HCT116 (cell line): ENCODE results near the gene RELA. TPM values are rescaled to one million over a fixed set of nuclear protein-coding genes. Genes with fewer than 3 reads are reported as not detected.
A peak's percentile ranks its signal among the peaks of the same experiment; 100 is the strongest.

ENCODE experiments used
- ATAC-seq: fragments of 200-7000 bp; cut with Tn5 transposase; 2 replicates; pipeline ENCODE4 v1.9.1; 2020; ENCODE audit warnings: mild to moderate bottlenecking, moderate library complexity
- BruUV-seq: library from RNA; stranded (reverse); fragments of 400-500 nt; replicated peaks from 2 replicates; lab custom pipeline; 2021; lab: Mats Ljungman, UMichigan
- CTCF ChIA-PET: fragments of 300-600 bp; sonication (Branson Sonifier 250); formaldehyde crosslinking; loops from one replicate; lab custom pipeline; 2021; ENCODE audit warnings: antibody characterized with exemption; lab: Charles Lee
- POLR2A ChIA-PET: fragments of 300-600, 350-600 bp; sonication (Branson Sonifier 250); formaldehyde crosslinking; loops from one replicate; lab custom pipeline; 2021; ENCODE audit warnings: antibody characterized with exemption; lab: Charles Lee
- RAD21 ChIA-PET, 2 experiments: fragments of 300-600 bp; sonication (Branson Sonifier 250); formaldehyde crosslinking; loops; one replicate each; lab custom pipeline; 2023; ENCODE audit warnings: low total read pairs in 2 of 2; ENCODE audit not compliant: uncharacterized antibody in 2 of 2, unreplicated experiment in 2 of 2, low non-redundant PET in 1 of 2; lab: Charles Lee
- DNase-seq: peaks from one replicate; pipeline ENCODE4 v3.0.0-alpha.2; 2010; ENCODE audit warnings: low read depth, low spot score
- H2AFZ ChIP-seq: fragments of 200-600 bp; shearing (Covaris generic), sonication (generic); 2 replicates; pipeline ENCODE4 v1.6.1; 2017; ENCODE audit warnings: low read depth, mixed run types, mixed read lengths, antibody characterized with exemption, low read length; ENCODE audit not compliant: poor library complexity, severe bottlenecking
- H3K27ac ChIP-seq: 2 replicates; pipeline ENCODE4 v1.5.1; 2012; ENCODE audit warnings: low read depth, low read length
- H3K27me3 ChIP-seq: fragments of 200-600 bp; sonication (generic); 2 replicates; pipeline ENCODE4 v1.6.1; 2016; ENCODE audit warnings: mixed run types, low read length, mixed read lengths; ENCODE audit not compliant: insufficient read depth
- H3K36me3 ChIP-seq, 2 experiments: fragments of 200-500 bp in 1 of 2; fragments of 200-600 bp in 1 of 2; sonication (Bioruptor generic) in 1 of 2; sonication (generic) in 1 of 2; 2 replicates each; pipeline versions ENCODE4 v1.5.1 to v1.6.1; 2014 to 2016; ENCODE audit warnings: low read length in 2 of 2, inconsistent platforms in 1 of 2, mixed read lengths in 1 of 2, mixed run types in 1 of 2; ENCODE audit not compliant: insufficient read depth in 2 of 2, control insufficient read depth in 1 of 2
- H3K4me1 ChIP-seq, 2 experiments: fragments of 200-600 bp in 1 of 2; sonication (generic) in 1 of 2; 2 replicates each; pipeline versions ENCODE4 v1.5.1 to v1.6.1; 2012 to 2017; ENCODE audit warnings: low read length in 2 of 2, inconsistent platforms in 1 of 2, mild to moderate bottlenecking in 1 of 2, mixed read lengths in 1 of 2, mixed run types in 1 of 2, moderate library complexity in 1 of 2; ENCODE audit not compliant: insufficient read depth in 2 of 2, control insufficient read depth in 1 of 2
- H3K4me2 ChIP-seq: fragments of 200-600 bp; sonication (generic); 2 replicates; pipeline ENCODE4 v1.6.1; 2017; ENCODE audit warnings: mixed run types, low read length, mixed read lengths
- H3K4me3 ChIP-seq, 2 experiments: fragments of 200-600 bp in 1 of 2; sonication (generic) in 1 of 2; replicated peaks in 1 of 2; 2 replicates each; pipeline ENCODE4 v1.5.1; 2011 to 2016; ENCODE audit warnings: low read length in 2 of 2, control low read depth in 1 of 2, low read depth in 1 of 2, mild to moderate bottlenecking in 1 of 2, mixed read lengths in 1 of 2, mixed run types in 1 of 2
- H3K79me2 ChIP-seq: fragments of 200-600 bp; sonication (generic); 2 replicates; pipeline ENCODE4 v1.6.1; 2017; ENCODE audit warnings: mild to moderate bottlenecking, mixed run types, low read length, moderate library complexity, mixed read lengths; ENCODE audit not compliant: insufficient read depth
- H3K9ac ChIP-seq: fragments of 200-600 bp; sonication (generic); 2 replicates; pipeline ENCODE4 v1.6.1; 2016; ENCODE audit warnings: low read length, mixed read lengths
- H3K9me2 ChIP-seq: fragments of 200-600 bp; sonication (generic), shearing (Covaris generic); 2 replicates; pipeline ENCODE4 v1.6.1; 2017; ENCODE audit warnings: mixed run types, mild to moderate bottlenecking, moderate library complexity; ENCODE audit not compliant: insufficient read depth
- H3K9me3 ChIP-seq, 2 experiments: fragments of 200-500 bp in 1 of 2; fragments of 200-600 bp in 1 of 2; sonication (Bioruptor generic) in 1 of 2; sonication (generic) in 1 of 2; 2 replicates each; pipeline ENCODE4 v1.6.1; 2014 to 2017; ENCODE audit warnings: low read length in 2 of 2, mixed read lengths in 2 of 2, inconsistent platforms in 1 of 2, low read depth in 1 of 2, mild to moderate bottlenecking in 1 of 2, mixed run types in 1 of 2, moderate library complexity in 1 of 2; ENCODE audit not compliant: control insufficient read depth in 1 of 2, insufficient read depth in 1 of 2
- H4K20me1 ChIP-seq: fragments of 200-600 bp; sonication (generic), shearing (Covaris generic); 2 replicates; pipeline ENCODE4 v1.6.1; 2017; ENCODE audit warnings: mixed run types, mild to moderate bottlenecking, moderate library complexity; ENCODE audit not compliant: insufficient read depth
- CBX3 ChIP-seq: IDR thresholded peaks from 2 replicates; pipeline ENCODE4 v1.6.1; 2012; ENCODE audit warnings: low read depth
- CEBPB ChIP-seq: IDR thresholded peaks from 2 replicates; pipeline ENCODE4 v1.6.1; 2012; ENCODE audit warnings: low read depth
- ELF1 ChIP-seq: IDR thresholded peaks from 2 replicates; pipeline ENCODE4 v1.6.1; 2012; ENCODE audit warnings: low read depth, borderline replicate concordance
- EZH2 ChIP-seq: fragments of 200-600 bp; sonication (generic); IDR thresholded peaks from 2 replicates; pipeline ENCODE4 v1.6.1; 2017; ENCODE audit warnings: antibody characterized with exemption, mixed run types
- EZH2phosphoT487 ChIP-seq: fragments of 200-600 bp; IDR thresholded peaks from 2 replicates; pipeline ENCODE4 v1.6.1; 2018; ENCODE audit warnings: antibody characterized with exemption, borderline replicate concordance
- FOSL1 ChIP-seq: IDR thresholded peaks from 2 replicates; pipeline ENCODE4 v1.6.1; 2012; ENCODE audit warnings: low read depth
- JUND ChIP-seq: IDR thresholded peaks from 2 replicates; pipeline ENCODE4 v1.6.1; 2012
- POLR2A ChIP-seq: IDR thresholded peaks from 2 replicates; pipeline ENCODE4 v1.7.0; 2011; ENCODE audit warnings: borderline replicate concordance; ENCODE audit not compliant: insufficient read depth, insufficient read length; ENCODE audit errors: extremely low read depth
- RAD21 ChIP-seq: IDR thresholded peaks from 2 replicates; pipeline ENCODE4 v1.6.1; 2012; ENCODE audit warnings: low read depth, mild to moderate bottlenecking
- SIN3A ChIP-seq: IDR thresholded peaks from 2 replicates; pipeline ENCODE4 v1.6.1; 2012; ENCODE audit warnings: low read depth
- SP1 ChIP-seq: IDR thresholded peaks from 2 replicates; pipeline ENCODE4 v1.6.1; 2012; ENCODE audit warnings: low read depth
- TCF7L2 ChIP-seq: IDR thresholded peaks from 2 replicates; pipeline ENCODE4 v1.7.0; 2011; ENCODE audit warnings: borderline replicate concordance, inconsistent platforms; ENCODE audit not compliant: insufficient read depth, insufficient read length; ENCODE audit errors: extremely low read depth
- YY1 ChIP-seq: IDR thresholded peaks from 2 replicates; pipeline ENCODE4 v1.6.1; 2011; ENCODE audit warnings: low read length, low read depth, moderate library complexity, mild to moderate bottlenecking; ENCODE audit not compliant: insufficient replicate concordance; ENCODE audit errors: extremely low read depth
- ZFX ChIP-seq: fragments of 450-650 bp; IDR thresholded peaks from 2 replicates; pipeline ENCODE4 v1.6.1; 2017
- ZNF274 ChIP-seq: fragments of 200-500 bp; sonication (Bioruptor generic); IDR thresholded peaks from 2 replicates; pipeline ENCODE4 v1.6.1; 2014; ENCODE audit warnings: mild to moderate bottlenecking, low read depth, low read length, inconsistent platforms
- intact Hi-C: fragments of 100-400 bp; cut with micrococcal nuclease; formaldehyde crosslinking; loops from 2 replicates; pipeline ENCODE4 v1.10.0; 2022
- total RNA-seq: library from RNA; stranded (reverse); gene quantifications from one replicate; pipeline ENCODE4 v1.2.1, GENCODE V29; 2021; ENCODE audit not compliant: unreplicated experiment
- TF ChIP-seq, protein P1 (sequence below): IDR thresholded peaks from 2 replicates; pipeline ENCODE4 v1.6.1; 2012
- TF ChIP-seq, protein P2 (sequence below), 3 experiments: fragments of 200-600 bp in 1 of 3; sonication (generic) in 1 of 3; IDR thresholded peaks in 2 of 3; conservative IDR thresholded peaks in 1 of 3; 2 replicates each; pipeline ENCODE4 v1.5.1; 2012 to 2017; ENCODE audit warnings: low read depth in 2 of 3, low read length in 2 of 3, antibody characterized with exemption in 1 of 3, borderline replicate concordance in 1 of 3, control low read depth in 1 of 3, mild to moderate bottlenecking in 1 of 3, mixed read lengths in 1 of 3, mixed run types in 1 of 3, moderate library complexity in 1 of 3; ENCODE audit not compliant: insufficient read depth in 1 of 3

Gene RELA
- total RNA-seq, 1 experiment from 2014 or later, result 78.5 TPM

DNA sequence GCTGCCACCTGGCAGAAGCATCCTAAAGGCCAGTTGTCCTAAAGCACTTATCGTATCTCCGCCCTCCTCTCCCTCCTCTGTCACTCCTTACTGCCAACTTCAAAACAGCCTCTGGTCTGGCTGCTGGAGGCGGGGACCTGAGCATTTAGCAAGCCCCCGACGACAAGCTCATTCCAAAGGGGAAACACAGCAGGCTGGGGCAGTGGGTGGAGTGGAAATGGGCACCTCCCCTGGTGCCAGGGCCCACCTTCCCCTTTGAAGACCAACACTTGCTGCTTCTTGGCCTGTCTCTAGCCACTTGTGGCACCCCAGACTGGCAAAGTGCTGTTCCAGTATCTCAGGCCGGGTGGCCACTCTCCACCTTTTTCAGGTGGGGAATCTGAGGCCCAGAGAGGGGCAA is 52.3 kb downstream of the RELA start (continued):
- TF ChIP-seq, protein P1, sequence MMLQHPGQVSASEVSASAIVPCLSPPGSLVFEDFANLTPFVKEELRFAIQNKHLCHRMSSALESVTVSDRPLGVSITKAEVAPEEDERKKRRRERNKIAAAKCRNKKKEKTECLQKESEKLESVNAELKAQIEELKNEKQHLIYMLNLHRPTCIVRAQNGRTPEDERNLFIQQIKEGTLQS, result no peak
- TF ChIP-seq TCF7L2, result no peak
- TF ChIP-seq SIN3A, result no peak
- TF ChIP-seq, all 23 proteins: peak for 0

DNA sequence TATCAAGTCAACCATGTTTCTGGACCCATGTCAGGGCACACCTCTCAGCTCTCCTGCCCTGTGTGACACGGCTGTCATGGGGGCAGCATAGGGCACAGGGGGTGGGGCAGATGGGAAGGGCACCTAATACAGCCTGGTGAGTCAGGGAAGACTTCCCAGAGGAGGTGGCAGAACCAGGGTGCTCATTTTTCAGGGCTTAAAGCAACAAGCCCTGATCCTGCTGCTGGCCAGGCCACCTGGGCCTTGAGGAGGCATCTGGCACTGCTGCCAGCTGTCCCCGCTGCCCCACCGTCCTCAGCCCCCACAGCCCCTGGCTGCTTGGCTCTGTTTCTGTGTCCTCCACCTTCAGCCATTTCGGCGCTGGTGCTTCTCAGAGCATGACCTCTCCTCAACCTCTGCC is 53.1 kb downstream of the RELA start:
- no peak for ATAC-seq
- intact Hi-C loops, result no loop called here
- POLR2A ChIA-PET, result interaction anchor here (1.1 to 1.4 kb wide), 2 partner anchors 50 to 63 kb away, joined by 3 to 6 read pairs; no protein-coding TSS in a partner anchor

More for the DNA sequence above, 53.1 kb downstream of the RELA start:
- TF ChIP-seq ZNF274, result no peak
- no peak for TF ChIP-seq JUND
- TF ChIP-seq TCF7L2, result no peak
- no peak for TF ChIP-seq CBX3
- TF ChIP-seq YY1, result no peak
- TF ChIP-seq SP1, result no peak
- no peak for TF ChIP-seq ZFX
- TF ChIP-seq SIN3A, result no peak
- no peak for TF ChIP-seq ELF1
- TF ChIP-seq, protein P2, sequence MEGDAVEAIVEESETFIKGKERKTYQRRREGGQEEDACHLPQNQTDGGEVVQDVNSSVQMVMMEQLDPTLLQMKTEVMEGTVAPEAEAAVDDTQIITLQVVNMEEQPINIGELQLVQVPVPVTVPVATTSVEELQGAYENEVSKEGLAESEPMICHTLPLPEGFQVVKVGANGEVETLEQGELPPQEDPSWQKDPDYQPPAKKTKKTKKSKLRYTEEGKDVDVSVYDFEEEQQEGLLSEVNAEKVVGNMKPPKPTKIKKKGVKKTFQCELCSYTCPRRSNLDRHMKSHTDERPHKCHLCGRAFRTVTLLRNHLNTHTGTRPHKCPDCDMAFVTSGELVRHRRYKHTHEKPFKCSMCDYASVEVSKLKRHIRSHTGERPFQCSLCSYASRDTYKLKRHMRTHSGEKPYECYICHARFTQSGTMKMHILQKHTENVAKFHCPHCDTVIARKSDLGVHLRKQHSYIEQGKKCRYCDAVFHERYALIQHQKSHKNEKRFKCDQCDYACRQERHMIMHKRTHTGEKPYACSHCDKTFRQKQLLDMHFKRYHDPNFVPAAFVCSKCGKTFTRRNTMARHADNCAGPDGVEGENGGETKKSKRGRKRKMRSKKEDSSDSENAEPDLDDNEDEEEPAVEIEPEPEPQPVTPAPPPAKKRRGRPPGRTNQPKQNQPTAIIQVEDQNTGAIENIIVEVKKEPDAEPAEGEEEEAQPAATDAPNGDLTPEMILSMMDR (IDR thresholded peaks at IDR 0.05 in 2 of 3, conservative IDR thresholded peaks at IDR 0.05 in 1 of 3; ENCODE audit: borderline replicate concordance in 1 of 3, insufficient read depth in 1 of 3, low read depth in 2 of 3, low read length in 2 of 3), result no peak
- TF ChIP-seq EZH2, result no peak
- no peak for TF ChIP-seq RAD21
- TF ChIP-seq EZH2phosphoT487, result no peak
- TF ChIP-seq FOSL1, result no peak
- TF ChIP-seq CEBPB, result no peak
- no peak for TF ChIP-seq POLR2A
- BruUV-seq, result no TSS peak
- no peak overlapping the region for H2AFZ ChIP-seq
- H3K36me3 ChIP-seq, result peaks cover 11 to 22% of the 10 kb centered on the region in 2 experiments; a peak in 3 of 4 replicates
- no peaks in the 10 kb centered on the region for H3K9me2 ChIP-seq
- no peak overlapping the region for H3K4me3 ChIP-seq
- no peaks in the 10 kb centered on the region for H3K27me3 ChIP-seq
- RAD21 ChIA-PET, result no interaction called here
- peak overlapping the region; percentile 11; the same call in 1 of the 2 replicates for H3K27ac ChIP-seq
- CTCF ChIA-PET, result no interaction called here
- no peaks in the 10 kb centered on the region for H3K9me3 ChIP-seq
- peaks cover 13 to 61% of the 10 kb centered on the region in 2 experiments for H3K4me1 ChIP-seq
- no peak overlapping the region for H3K4me2 ChIP-seq
- H3K9ac ChIP-seq, result no peak overlapping the region
- no peaks in the 10 kb centered on the region for H4K20me1 ChIP-seq
- H3K79me2 ChIP-seq, result peaks cover 48% of the 10 kb centered on the region
- DNase-seq, result no peak
